Measurements from ENCODE around the gene SH2D5. TPM values are rescaled to one million over a fixed set of nuclear protein-coding genes. Genes with fewer than 3 reads are reported as not detected.

The SH2D5 gene
- total RNA-seq, 2 donors from 2014 or later: 0.14 to 2.1 TPM

DNA sequence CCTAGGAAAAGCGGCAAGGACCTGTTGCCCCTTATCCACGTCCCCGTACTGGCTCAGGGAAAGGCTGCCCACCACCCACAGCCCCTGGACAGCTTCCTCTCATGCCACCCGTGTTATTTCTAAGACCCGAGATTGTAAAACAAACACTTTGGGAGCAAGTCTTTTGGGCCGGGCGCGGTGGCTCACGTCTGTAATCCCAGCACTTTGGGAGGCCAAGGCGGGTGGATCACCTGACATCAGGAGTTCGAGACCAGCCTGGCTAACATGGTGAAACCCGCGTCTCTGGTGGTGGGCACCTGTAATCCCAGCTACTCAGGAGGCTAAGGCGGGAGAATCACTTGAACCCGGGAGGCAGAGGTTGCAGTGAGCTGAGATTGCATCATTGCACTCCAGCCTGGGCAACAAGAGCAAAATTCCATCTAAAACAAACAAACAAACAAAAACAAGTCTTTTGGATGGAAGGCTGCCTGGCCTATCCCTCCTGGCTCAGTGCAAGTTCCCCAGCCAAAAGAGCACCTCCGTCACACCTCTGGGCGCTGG, 14.1 kb downstream of the SH2D5 start:
- intact Hi-C loops (cut with DNase I): loop anchor here in 1 of 2 donors (5.0 kb wide), 1 partner anchor 1506 kb away; the partner anchor contains the start of gene UBR4
- peak; percentile 66 for DNase-seq (ENCODE audit: low spot score)

- DNase-seq (ENCODE audit: low spot score): peak; percentile 92
- intact Hi-C loops (cut with DNase I): loop anchor here in 1 of 2 donors (5.0 kb wide), 1 partner anchor 1505 kb away; the partner anchor contains the start of gene UBR4
Measured at GRCh38 chr1:20717452-20718342, 14.8 kb downstream of the SH2D5 start, which contains the start of gene KIF17. KIF17 (minus strand) TSS chr1:20718007; CDS start chr1:20717706, 301 bp downstream.

GRCh38 chr1:20716232-20716631, 16.3 kb downstream of the SH2D5 start:
- DNase-seq (ENCODE audit: low spot score): no peak
- intact Hi-C loops (cut with DNase I): loop anchor here in 1 of 2 donors (5.0 kb wide), 1 partner anchor 1504 kb away; the partner anchor contains the start of gene UBR4

DNA sequence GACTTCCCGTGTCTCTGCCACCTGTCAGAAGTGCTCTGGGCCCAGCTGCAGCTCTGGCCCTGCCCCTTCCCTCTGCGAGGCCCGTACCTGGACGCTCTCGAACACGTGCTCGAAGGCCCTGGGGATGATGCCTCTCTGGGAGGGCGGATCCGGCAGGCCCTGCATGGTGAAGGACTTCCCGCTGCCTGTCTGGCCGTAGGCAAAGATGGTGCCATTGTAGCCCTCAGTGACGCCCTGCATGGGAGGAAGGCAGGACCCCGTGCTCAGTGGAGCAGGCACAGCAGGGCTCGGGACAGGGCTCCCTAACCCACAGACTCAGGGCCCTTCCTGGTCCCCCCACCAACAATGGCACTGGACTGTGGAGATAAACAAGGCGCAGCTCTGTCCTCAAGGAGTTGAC, 17.1 kb downstream of the SH2D5 start:
- DNase-seq (ENCODE audit: low spot score): no peak
- intact Hi-C loops (cut with DNase I): loop anchor here in 1 of 2 donors (5.0 kb wide), 1 partner anchor 1503 kb away; the partner anchor contains the start of gene UBR4

GRCh38 chr1:20713440-20713839, 19.1 kb downstream of the SH2D5 start:
- intact Hi-C loops (cut with DNase I): no loop called here
- no peak for DNase-seq (ENCODE audit: low spot score)

DNA sequence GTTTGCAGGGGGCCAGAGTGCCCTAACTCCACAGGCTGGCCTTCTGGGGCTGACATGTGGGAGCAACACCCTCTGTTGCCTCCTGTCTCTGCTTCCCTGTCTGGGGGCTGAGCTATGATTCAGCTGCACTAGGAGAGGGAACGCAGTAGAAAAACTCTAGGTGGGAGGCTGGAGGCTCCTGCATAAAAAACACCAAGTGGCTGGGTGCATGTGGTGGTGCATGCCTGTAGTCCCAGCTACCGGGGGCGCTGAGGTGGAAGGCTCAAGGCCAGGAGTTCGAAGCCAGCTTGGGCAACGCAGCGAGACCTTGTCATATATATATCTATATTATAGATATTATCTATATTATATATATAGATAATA, 20.3 kb downstream of the SH2D5 start:
- intact Hi-C loops (cut with DNase I): no loop called here
- DNase-seq (ENCODE audit: low spot score): no peak

DNA sequence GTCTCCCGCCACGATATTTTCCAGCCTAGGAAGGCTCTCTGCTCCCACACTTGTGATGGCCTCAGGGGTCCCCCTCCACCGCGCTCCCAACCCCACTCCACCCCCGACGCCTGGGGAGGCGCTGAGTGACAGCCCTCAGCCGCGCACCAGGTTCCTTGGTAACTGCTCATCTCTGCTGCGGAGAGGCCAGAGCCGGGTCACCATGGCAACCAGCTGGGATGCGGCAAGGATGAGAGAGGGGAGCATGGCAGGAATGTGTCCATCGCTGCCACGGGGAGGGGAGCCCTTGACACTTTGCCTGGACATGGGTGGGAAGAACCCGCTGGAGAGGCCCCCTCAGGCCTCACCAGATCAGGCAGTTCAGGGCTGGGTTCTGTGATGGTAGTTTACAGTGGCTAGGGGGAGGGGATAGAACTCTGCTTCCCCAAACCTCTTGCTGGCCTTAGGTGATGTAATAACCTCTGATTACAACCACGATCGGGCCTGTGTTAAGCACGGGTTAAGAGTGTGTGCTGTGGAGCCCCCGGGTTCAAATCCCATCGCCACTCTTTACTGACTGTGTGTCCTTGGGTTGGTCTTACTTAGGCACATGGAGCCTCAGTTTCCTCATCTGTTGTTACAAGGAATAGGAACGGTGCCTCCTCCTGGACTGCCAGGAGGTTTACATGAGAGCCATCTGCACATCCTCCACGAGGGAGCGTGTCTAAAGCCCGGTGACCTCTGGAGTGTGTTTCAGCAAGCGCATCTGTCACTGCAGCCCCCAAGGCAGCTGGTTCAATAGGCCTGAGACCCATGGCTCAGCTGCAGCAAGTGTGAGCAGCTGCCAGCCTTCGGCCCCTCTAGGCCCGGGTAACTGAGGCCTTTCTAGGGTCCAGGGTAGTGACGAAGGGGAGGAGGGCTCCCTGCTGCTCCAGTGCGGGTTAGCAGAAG, 21.0 kb downstream of the SH2D5 start:
- intact Hi-C loops (cut with DNase I): no loop called here
- DNase-seq (ENCODE audit: low spot score): no peak

DNA sequence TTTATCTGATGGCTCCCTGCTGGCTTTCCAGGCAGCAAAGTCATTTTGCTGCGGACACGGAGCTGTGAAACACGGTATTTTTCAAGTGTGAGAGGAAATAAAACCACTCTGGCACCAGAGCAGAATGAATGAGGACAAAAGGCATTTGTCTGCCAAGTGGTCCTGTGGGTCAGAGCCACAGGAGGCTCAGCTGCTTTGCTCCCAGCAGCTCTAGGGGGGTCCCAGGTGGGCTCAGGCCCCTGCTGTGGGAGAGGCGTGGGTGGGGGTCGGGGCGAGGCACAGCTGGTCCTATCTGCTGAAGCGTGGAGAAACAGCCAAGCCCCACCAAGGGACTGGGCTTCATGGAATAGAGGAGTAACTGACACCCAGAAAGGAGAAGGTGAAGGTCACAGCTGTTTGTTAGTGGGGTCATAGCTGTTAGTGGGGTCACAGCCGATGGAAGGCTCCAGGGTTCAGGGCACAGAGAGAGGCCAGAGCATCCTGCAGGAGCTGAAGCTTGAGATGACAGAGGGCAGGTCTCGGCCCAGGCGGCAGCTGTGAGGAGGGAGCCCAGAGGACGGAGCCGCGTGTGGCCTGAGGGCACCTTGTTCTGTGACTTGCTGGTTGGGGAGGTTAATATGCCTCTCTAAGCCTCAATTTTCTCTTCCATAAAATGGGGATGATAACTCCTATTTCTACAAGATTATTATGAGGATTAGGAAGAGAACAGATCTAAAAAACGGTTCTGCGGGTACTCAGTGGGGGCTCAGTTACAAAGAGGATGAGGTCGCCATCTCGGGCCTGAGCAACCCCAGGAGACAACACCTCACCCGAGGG, 21.8 kb downstream of the SH2D5 start:
- intact Hi-C loops (cut with DNase I): no loop called here
- no peak for DNase-seq (ENCODE audit: low spot score)

GRCh38 chr1:20709868-20710267, 22.6 kb downstream of the SH2D5 start:
- intact Hi-C loops (cut with DNase I): no loop called here
- DNase-seq (ENCODE audit: low spot score): no peak

- intact Hi-C loops (cut with DNase I): no loop called here
- DNase-seq (ENCODE audit: low spot score): no peak
Measured at GRCh38 chr1:20708891-20709290, 23.6 kb downstream of the SH2D5 start.

DNA sequence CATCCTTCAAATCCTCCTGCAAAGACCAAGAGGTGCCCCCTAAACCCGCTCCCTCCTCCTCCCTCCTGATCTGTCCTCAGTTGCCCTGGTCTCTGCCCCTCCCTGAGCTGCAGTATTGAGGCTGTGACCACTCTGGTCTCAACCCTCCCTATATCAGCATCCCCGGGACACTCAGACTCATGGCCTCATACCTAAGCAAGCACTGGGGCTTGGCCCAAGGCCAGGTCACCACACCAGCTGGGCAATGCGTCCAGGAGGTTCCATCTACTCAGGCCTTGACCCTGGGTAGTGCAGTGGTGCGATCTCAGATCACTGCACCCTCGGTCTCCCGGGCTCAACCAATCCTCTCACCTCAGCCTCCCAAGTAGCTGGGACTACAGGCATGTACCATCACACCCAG, 24.4 kb downstream of the SH2D5 start:
- intact Hi-C loops (cut with DNase I): no loop called here
- no peak for DNase-seq (ENCODE audit: low spot score)

DNA sequence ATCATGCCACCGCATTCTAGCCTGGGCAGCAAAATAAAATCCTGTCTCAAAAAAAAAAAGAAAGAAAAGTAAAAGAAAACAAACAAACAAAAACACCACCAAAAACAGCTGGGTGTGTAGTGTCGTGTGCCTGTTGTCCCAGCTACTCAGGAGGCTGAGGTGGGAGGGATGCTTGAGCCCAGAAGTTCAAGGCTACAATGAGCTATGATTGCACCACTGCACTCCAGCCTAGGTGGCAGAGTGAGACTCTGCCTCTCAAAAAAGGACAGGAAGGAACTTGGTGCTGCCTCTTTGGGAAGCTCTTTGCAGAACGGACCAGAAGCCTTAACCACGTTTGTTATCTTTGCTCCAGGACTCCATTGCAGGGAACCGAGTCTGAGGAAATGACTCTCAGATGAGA, 25.7 kb downstream of the SH2D5 start:
- intact Hi-C loops (cut with DNase I): no loop called here
- no peak for DNase-seq (ENCODE audit: low spot score)

GRCh38 chr1:20705203-20705755, 27.2 kb downstream of the SH2D5 start:
- intact Hi-C loops (cut with DNase I): no loop called here
- no peak for DNase-seq (ENCODE audit: low spot score)

DNA sequence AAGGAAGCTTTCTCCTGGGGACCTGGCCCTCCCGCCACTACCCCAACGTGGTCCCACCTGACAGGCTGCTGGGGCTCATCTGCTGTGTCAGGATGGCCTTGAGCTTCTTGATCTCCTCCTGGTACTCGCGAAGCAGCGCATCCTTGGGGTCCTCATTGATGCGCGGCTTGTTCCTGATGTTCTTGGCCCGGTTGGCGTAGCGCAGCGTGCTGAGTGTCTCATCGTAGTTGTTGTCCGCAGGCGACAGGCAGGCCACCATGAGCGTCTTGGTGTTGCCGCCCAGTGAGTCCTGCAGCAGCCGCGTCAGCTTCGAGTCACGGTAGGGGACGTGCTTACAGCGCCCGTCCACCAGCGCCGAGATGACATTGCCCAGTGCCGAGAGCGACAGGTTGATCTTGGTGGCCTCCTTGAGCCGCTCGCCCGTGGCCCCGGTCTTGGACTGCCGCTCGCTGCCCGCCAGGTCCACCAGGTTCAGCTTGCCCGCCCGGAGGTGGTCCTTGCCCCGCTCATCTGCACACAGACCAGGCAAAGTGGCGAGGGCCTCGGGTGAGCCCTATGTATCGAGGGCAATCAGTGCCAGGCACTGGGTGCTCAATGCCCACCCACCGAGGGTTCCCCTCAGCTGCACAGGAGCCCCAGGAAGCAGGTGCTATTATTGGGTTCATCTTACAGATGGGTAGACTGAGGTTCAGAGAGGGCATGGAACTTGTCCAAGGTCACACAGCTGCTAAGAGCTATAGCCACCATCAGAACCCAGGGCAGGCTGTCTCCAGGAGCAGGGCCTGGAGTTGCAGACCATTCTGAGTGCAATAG, 27.9 kb downstream of the SH2D5 start:
- DNase-seq (ENCODE audit: low spot score): no peak
- intact Hi-C loops (cut with DNase I): no loop called here

- no peak for DNase-seq (ENCODE audit: low spot score)
- intact Hi-C loops (cut with DNase I): no loop called here
Measured at GRCh38 chr1:20703124-20703756, 29.3 kb downstream of the SH2D5 start.

- intact Hi-C loops (cut with DNase I): no loop called here
Measured at GRCh38 chr1:20702416-20702815, 30.1 kb downstream of the SH2D5 start.

DNA sequence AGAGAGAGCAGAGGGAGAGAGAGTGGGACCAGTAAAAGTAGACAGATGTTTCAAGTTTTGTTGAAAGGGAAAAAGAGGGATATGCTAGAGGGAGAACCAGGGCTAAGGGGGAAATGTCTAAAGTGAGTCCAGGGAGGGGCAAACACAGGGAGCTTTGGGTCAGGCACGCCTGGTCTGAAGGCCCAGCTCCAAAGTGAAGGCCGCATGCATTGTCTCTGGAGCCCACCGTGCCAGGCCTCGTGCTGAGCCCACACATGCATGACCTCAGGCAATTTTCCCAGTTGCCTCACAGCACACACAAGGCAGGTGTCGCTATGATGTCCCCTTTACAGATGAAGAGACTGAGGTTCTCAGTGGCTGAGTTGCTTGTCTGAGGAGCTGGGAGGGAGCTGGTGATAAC, 30.7 kb downstream of the SH2D5 start:
- no peak for DNase-seq (ENCODE audit: low spot score)
- intact Hi-C loops (cut with DNase I): no loop called here

More at GRCh38 chr1:20702416-20702815, 30.1 kb downstream of the SH2D5 start:
- no peak for DNase-seq (ENCODE audit: low spot score)
